ENCODE results near the gene CCDC71. TPM values are rescaled to one million over a fixed set of nuclear protein-coding genes. Genes with fewer than 3 reads are reported as not detected.

The CCDC71 gene
- total and polyA plus RNA-seq, 2 of the 13 experiments (the other 11 are each of a cell fraction or from before 2014, with no cell fraction given): 9.7 to 14.3 TPM

DNA sequence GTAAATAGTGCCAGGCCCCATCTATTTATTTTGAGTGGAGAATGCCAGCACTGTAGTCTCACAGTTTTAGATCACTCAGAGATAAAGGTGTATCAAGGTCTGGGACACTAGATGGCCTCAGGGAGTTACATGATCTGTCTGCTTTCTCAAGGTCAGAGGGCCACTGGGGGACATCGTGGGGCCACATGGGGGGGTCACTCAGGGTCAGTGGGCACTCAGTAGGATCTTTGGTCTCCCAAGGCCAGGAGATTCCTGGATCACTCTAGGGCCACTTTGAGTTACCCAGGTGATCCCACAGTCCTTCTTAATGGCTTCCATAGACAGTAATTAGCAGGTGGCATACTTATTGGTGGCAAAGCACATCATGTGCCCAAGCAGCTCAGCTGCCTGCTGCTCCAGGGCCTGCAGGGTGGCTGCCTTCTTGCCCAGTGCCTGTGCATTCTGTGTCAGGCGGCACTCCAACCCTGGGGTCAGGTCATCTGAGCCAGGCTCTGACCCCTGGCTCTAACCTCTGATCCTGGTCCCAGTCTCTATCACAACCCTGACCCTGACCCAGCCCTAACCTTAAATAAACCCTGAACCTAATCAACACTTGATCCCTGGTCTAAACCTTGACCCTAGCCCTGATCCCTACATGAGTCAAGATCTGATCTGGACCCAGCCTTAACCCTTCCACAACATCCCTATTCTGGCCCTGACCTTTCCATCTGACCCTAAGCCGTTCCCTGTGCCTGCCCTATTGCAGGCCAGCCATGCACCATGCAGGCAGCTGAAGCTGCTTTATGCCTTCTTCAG, 31.5 kb downstream of the CCDC71 start (continued):
- TF ChIP-seq JARID2 (CRISPR knock-in tag; IDR thresholded peaks at IDR 0.05; ENCODE audit: insufficient replicate concordance) (no peak), HIC2 (CRISPR knock-in tag; IDR thresholded peaks at IDR 0.05; ENCODE audit: low read depth) (peak; percentile 66; the same call in 1 of the 2 replicates), JUND (CRISPR knock-in tag; IDR thresholded peaks at IDR 0.05) (0 out of 2 replicates have a peak, but pooled peaks have one; percentile 48), FOSL2 (CRISPR knock-in tag; IDR thresholded peaks at IDR 0.05) (peak; percentile 39; the same call in 1 of the 2 replicates), XRCC5 (optimal IDR thresholded peaks at IDR 0.05; ENCODE audit: low read length) (no peak), HNF4A (CRISPR knock-in tag; IDR thresholded peaks at IDR 0.05) (peak; percentile 94), HOXA9 (CRISPR knock-in tag; IDR thresholded peaks at IDR 0.05; ENCODE audit: borderline replicate concordance) (no peak), ZNF503 (CRISPR knock-in tag; IDR thresholded peaks at IDR 0.05) (no peak), HDAC2 (CRISPR knock-in tag; IDR thresholded peaks at IDR 0.05) (peak; percentile 42; the same call in 1 of the 2 replicates), SAP130 (CRISPR knock-in tag; IDR thresholded peaks at IDR 0.05; ENCODE audit: low read depth) (no peak), RXRA (CRISPR knock-in tag; IDR thresholded peaks at IDR 0.05) (peak; percentile 91), PAXIP1 (CRISPR knock-in tag; conservative IDR thresholded peaks at IDR 0.05) (peak; percentile 44), TBX3 (IDR thresholded peaks at IDR 0.05; ENCODE audit: borderline replicate concordance) (no peak), HNF4G (IDR thresholded peaks at IDR 0.05; ENCODE audit: borderline replicate concordance, low read depth, low read length) (peak; percentile 83), HNF4G (CRISPR knock-in tag; IDR thresholded peaks at IDR 0.05; ENCODE audit: borderline replicate concordance, low read depth) (no peak)
- TF ChIP-seq, protein P1, sequence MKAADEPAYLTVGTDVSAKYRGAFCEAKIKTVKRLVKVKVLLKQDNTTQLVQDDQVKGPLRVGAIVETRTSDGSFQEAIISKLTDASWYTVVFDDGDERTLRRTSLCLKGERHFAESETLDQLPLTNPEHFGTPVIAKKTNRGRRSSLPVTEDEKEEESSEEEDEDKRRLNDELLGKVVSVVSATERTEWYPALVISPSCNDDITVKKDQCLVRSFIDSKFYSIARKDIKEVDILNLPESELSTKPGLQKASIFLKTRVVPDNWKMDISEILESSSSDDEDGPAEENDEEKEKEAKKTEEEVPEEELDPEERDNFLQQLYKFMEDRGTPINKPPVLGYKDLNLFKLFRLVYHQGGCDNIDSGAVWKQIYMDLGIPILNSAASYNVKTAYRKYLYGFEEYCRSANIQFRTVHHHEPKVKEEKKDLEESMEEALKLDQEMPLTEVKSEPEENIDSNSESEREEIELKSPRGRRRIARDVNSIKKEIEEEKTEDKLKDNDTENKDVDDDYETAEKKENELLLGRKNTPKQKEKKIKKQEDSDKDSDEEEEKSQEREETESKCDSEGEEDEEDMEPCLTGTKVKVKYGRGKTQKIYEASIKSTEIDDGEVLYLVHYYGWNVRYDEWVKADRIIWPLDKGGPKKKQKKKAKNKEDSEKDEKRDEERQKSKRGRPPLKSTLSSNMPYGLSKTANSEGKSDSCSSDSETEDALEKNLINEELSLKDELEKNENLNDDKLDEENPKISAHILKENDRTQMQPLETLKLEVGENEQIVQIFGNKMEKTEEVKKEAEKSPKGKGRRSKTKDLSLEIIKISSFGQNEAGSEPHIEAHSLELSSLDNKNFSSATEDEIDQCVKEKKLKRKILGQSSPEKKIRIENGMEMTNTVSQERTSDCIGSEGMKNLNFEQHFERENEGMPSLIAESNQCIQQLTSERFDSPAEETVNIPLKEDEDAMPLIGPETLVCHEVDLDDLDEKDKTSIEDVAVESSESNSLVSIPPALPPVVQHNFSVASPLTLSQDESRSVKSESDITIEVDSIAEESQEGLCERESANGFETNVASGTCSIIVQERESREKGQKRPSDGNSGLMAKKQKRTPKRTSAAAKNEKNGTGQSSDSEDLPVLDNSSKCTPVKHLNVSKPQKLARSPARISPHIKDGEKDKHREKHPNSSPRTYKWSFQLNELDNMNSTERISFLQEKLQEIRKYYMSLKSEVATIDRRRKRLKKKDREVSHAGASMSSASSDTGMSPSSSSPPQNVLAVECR (CRISPR knock-in tag; IDR thresholded peaks at IDR 0.05; ENCODE audit: borderline replicate concordance): peak; percentile 39; the same call in 1 of the 2 replicates
- TF ChIP-seq, protein P2, sequence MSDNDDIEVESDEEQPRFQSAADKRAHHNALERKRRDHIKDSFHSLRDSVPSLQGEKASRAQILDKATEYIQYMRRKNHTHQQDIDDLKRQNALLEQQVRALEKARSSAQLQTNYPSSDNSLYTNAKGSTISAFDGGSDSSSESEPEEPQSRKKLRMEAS (IDR thresholded peaks at IDR 0.05): peak; percentile 29; the same call in 1 of the 2 replicates

All from HepG2 (cell line).